Keratinocyte (primary cell): ENCODE measurements around the gene MYH4. TPM values are rescaled to one million over a fixed set of nuclear protein-coding genes. Genes with fewer than 3 reads are reported as not detected.

ENCODE experiments used
- DNase-seq: peaks from one replicate; pipeline ENCODE4 v3.0.0-alpha.2; 2011; ENCODE audit warnings: low read depth, missing footprints, low spot score
- FAIRE-seq: peaks from 2 replicates; lab custom pipeline; 2011; peaks lifted over from hg19 to GRCh38; lab: Jason Lieb, UNC
- H2AFZ ChIP-seq: 2 replicates; pipeline ENCODE4 v1.6.0; 2012; ENCODE audit warnings: low read length, control low read depth, inconsistent platforms; ENCODE audit not compliant: control insufficient read depth
- H3K27ac ChIP-seq: 2 replicates; pipeline ENCODE4 v1.5.1; 2011; ENCODE audit warnings: low read length; ENCODE audit not compliant: control insufficient read depth, insufficient read depth
- H3K27me3 ChIP-seq: 3 replicates; pipeline ENCODE4 v1.6.0; 2011; ENCODE audit warnings: low read length; ENCODE audit not compliant: control insufficient read depth, insufficient read depth; ENCODE audit errors: extremely low read depth
- H3K36me3 ChIP-seq, 2 experiments: 2 replicates in 1 of 2; 3 replicates in 1 of 2; pipeline ENCODE4 v1.5.1; 2011; ENCODE audit warnings: low read length in 2 of 2, mild to moderate bottlenecking in 1 of 2; ENCODE audit not compliant: control insufficient read depth in 2 of 2, insufficient read depth in 2 of 2; ENCODE audit errors: extremely low read depth in 1 of 2
- H3K4me1 ChIP-seq: 3 replicates; pipeline ENCODE4 v1.5.1; 2011; ENCODE audit warnings: low read length; ENCODE audit not compliant: control insufficient read depth, insufficient read depth; ENCODE audit errors: extremely low read depth
- H3K4me2 ChIP-seq: 3 replicates; pipeline ENCODE4 v1.6.0; 2011; ENCODE audit warnings: low read depth, low read length; ENCODE audit not compliant: control insufficient read depth, insufficient read depth; ENCODE audit errors: extremely low read depth
- H3K4me3 ChIP-seq, 3 experiments: fragments of 200-600 bp in 1 of 3; sonication (generic) in 1 of 3; 2 replicates in 2 of 3; 3 replicates in 1 of 3; pipeline ENCODE4 v1.5.1; 2011 to 2016; ENCODE audit warnings: low read length in 3 of 3, mild to moderate bottlenecking in 3 of 3, control low read depth in 2 of 3, inconsistent platforms in 1 of 3, low read depth in 1 of 3, mixed read lengths in 1 of 3, mixed run types in 1 of 3, moderate library complexity in 1 of 3; ENCODE audit not compliant: control insufficient read depth in 2 of 3, insufficient read depth in 2 of 3; ENCODE audit errors: extremely low read depth in 1 of 3
- H3K79me2 ChIP-seq: 2 replicates; pipeline ENCODE4 v1.6.0; 2012; ENCODE audit warnings: low read length; ENCODE audit not compliant: control insufficient read depth, insufficient read depth
- H3K9ac ChIP-seq: 3 replicates; pipeline ENCODE4 v1.6.0; 2011; ENCODE audit warnings: low read length; ENCODE audit not compliant: control insufficient read depth, insufficient read depth; ENCODE audit errors: extremely low read depth
- H3K9me1 ChIP-seq: 3 replicates; pipeline ENCODE4 v1.6.0; 2011; ENCODE audit warnings: low read length; ENCODE audit not compliant: control insufficient read depth, insufficient read depth; ENCODE audit errors: extremely low read depth
- H3K9me3 ChIP-seq: 2 replicates; pipeline ENCODE4 v1.5.1; 2012; ENCODE audit warnings: low read depth, low read length; ENCODE audit not compliant: control insufficient read depth
- H4K20me1 ChIP-seq: 3 replicates; pipeline ENCODE4 v1.6.0; 2011; ENCODE audit warnings: low read length; ENCODE audit not compliant: control insufficient read depth, insufficient read depth; ENCODE audit errors: extremely low read depth
- CTCF ChIP-seq, 3 experiments: IDR thresholded peaks in 1 of 3; conservative IDR thresholded peaks in 1 of 3; optimal IDR thresholded peaks in 1 of 3; 2 replicates in 2 of 3; 3 replicates in 1 of 3; pipeline versions ENCODE3 to v1.5.1; 2011; ENCODE audit warnings: low read length in 3 of 3, mild to moderate bottlenecking in 3 of 3, moderate library complexity in 2 of 3, control low read depth in 1 of 3, inconsistent platforms in 1 of 3; ENCODE audit not compliant: insufficient read depth in 2 of 3; ENCODE audit errors: extremely low read depth in 1 of 3
- EZH2 ChIP-seq: IDR thresholded peaks from one replicate; pipeline ENCODE4 v1.6.1; 2012; ENCODE audit warnings: inconsistent platforms, mild to moderate bottlenecking, low read length, moderate library complexity
- dilution Hi-C: fragments of 300-500 bp; cut with MboI; formaldehyde crosslinking; loops from one replicate; pipeline ENCODE4 v1.7.0; 2020; ENCODE audit warnings: low sequenced_read_pairs; ENCODE audit not compliant: extremely low pct_ligation_motif_present
- polyA plus RNA-seq, 5 experiments: library from polyadenylated mRNA; depleted of rRNA in 3 of 5; stranded (reverse) in 3 of 5; stranded (forward) in 1 of 5; unstranded in 1 of 5; fragments of >200 nt; gene quantifications; 1 replicate in 1 of 5; 2 replicates in 3 of 5; 3 replicates in 1 of 5; pipeline versions ENCODE4 v1.2.1 to v1.2.3, GENCODE V29; 2011 to 2012; ENCODE audit warnings: missing spikeins in 2 of 5, low read depth in 1 of 5, low replicate concordance in 1 of 5

The MYH4 gene
- polyA plus RNA-seq, 1 donor (not counting 4 experiments of a cell fraction or from before 2014, with no cell fraction given) = not detected

GRCh38 chr17:10428781-10429180 is 40.6 kb downstream of the MYH4 start:
- Histone ChIP-seq H3K9ac (no peak overlapping the region), H2AFZ (no peak overlapping the region), H3K9me1 (no peaks in the 10 kb centered on the region), H3K4me2 (no peak overlapping the region), H4K20me1 (no peaks in the 10 kb centered on the region), H3K36me3 (no peaks in the 10 kb centered on the region), H3K4me3 (no peak overlapping the region), H3K4me1 (no peaks in the 10 kb centered on the region), H3K79me2 (no peaks in the 10 kb centered on the region), H3K27ac (no peak overlapping the region), H3K27me3 (no peaks in the 10 kb centered on the region), H3K9me3 (no peaks in the 10 kb centered on the region)
- no peak for DNase-seq
- dilution Hi-C loops = no loop called here
- no peak for FAIRE-seq
- no peak for TF ChIP-seq EZH2
- no peak for TF ChIP-seq CTCF (optimal IDR thresholded peaks at IDR 0.05 in 1 of 3, IDR thresholded peaks at IDR 0.05 in 1 of 3, conservative IDR thresholded peaks at IDR 0.05 in 1 of 3; ENCODE audit: extremely low read depth in 1 of 3, insufficient read depth in 2 of 3, low read length in 3 of 3)

- no peaks in the 10 kb centered on the region for H3K79me2 ChIP-seq
- no peaks in the 10 kb centered on the region for H3K4me1 ChIP-seq
- no peak within 1 kb of the TSS for H3K9ac ChIP-seq
- no peak within 1 kb of the TSS for H2AFZ ChIP-seq
- H4K20me1 ChIP-seq = no peaks in the 10 kb centered on the region
- no peaks in the 10 kb centered on the region for H3K36me3 ChIP-seq
- no peak for DNase-seq
- no peaks in the 10 kb centered on the region for H3K9me1 ChIP-seq
- dilution Hi-C loops = no loop called here
- no peak within 1 kb of the TSS for H3K4me3 ChIP-seq
- no peak within 1 kb of the TSS for H3K4me2 ChIP-seq
- no peaks in the 10 kb centered on the region for H3K9me3 ChIP-seq
- no peak within 1 kb of the TSS for H3K27ac ChIP-seq
- TF ChIP-seq CTCF (optimal IDR thresholded peaks at IDR 0.05 in 1 of 3, IDR thresholded peaks at IDR 0.05 in 1 of 3, conservative IDR thresholded peaks at IDR 0.05 in 1 of 3; ENCODE audit: extremely low read depth in 1 of 3, insufficient read depth in 2 of 3, low read length in 3 of 3) (no peak), EZH2 (no peak)
- FAIRE-seq = no peak
- H3K27me3 ChIP-seq = no peaks in the 10 kb centered on the region
Observed at GRCh38 chr17:10421900-10422542, 47.3 kb downstream of the MYH4 start, which contains the start of gene MYH8. Gene MYH8, minus strand, starts transcription at chr17:10421950. Its CDS starts 1,723 bp downstream, at chr17:10420227.
